BE2C (cell line): Measurements from ENCODE around the gene RRBP1.

Experiments used
- DNase-seq: peaks from one replicate; pipeline ENCODE4 v3.0.0-alpha.2; 2020
- H3K27me3 ChIP-seq: fragments of 250-450 bp; sonication (Bioruptor Pico); 2 replicates; pipeline ENCODE4 v1.5.1; 2020; ENCODE audit warnings: mild to moderate bottlenecking
- H3K36me3 ChIP-seq: fragments of 250-450 bp; sonication (Bioruptor Pico); 2 replicates; pipeline ENCODE4 v1.5.1; 2020; ENCODE audit warnings: mild to moderate bottlenecking
- H3K4me1 ChIP-seq: fragments of 250-450 bp; sonication (Bioruptor Pico); 2 replicates; pipeline ENCODE4 v1.5.1; 2020
- H3K4me3 ChIP-seq: 2 replicates; pipeline ENCODE4 v1.5.1; 2011; ENCODE audit warnings: low read depth, low read length
- H3K9me3 ChIP-seq: fragments of 250-450 bp; sonication (Bioruptor Pico); 2 replicates; pipeline ENCODE4 v1.5.1; 2020
- CTCF ChIP-seq: IDR thresholded peaks from 2 replicates; pipeline ENCODE4 v1.5.1; 2012; ENCODE audit warnings: mild to moderate bottlenecking, low read depth, low read length

The RRBP1 gene

GRCh38 chr20:17726902-17727301 is 44.9 kb upstream of the RRBP1 start:
- Histone ChIP-seq H3K4me1 (no peaks in the 10 kb centered on the region), H3K9me3 (no peaks in the 10 kb centered on the region), H3K4me3 (no peak overlapping the region), H3K27me3 (peaks cover 18% of the 10 kb centered on the region), H3K36me3 (no peaks in the 10 kb centered on the region)
- no peak for DNase-seq
- no peak for TF ChIP-seq CTCF

- no peaks in the 10 kb centered on the region for H3K9me3 ChIP-seq
- no peaks in the 10 kb centered on the region for H3K36me3 ChIP-seq
- peak; percentile 35 for DNase-seq
- no peak for TF ChIP-seq CTCF
- no peaks in the 10 kb centered on the region for H3K4me1 ChIP-seq
- peaks cover 18% of the 10 kb centered on the region for H3K27me3 ChIP-seq
- H3K4me3 ChIP-seq, result no peak overlapping the region
Measured at GRCh38 chr20:17725094-17725835, 43.2 kb upstream of the RRBP1 start.

- peaks cover 9% of the 10 kb centered on the region for H3K27me3 ChIP-seq
- H3K4me1 ChIP-seq, result no peaks in the 10 kb centered on the region
- no peaks in the 10 kb centered on the region for H3K36me3 ChIP-seq
- H3K9me3 ChIP-seq, result no peaks in the 10 kb centered on the region
- no peak overlapping the region for H3K4me3 ChIP-seq
- TF ChIP-seq CTCF, result no peak
- no peak for DNase-seq
Measured at GRCh38 chr20:17723301-17723691, 41.3 kb upstream of the RRBP1 start.

GRCh38 chr20:17722493-17723300 is 40.7 kb upstream of the RRBP1 start:
- no peak for TF ChIP-seq CTCF
- no peaks in the 10 kb centered on the region for H3K4me1 ChIP-seq

GRCh38 chr20:17721802-17722486 is 39.9 kb upstream of the RRBP1 start:
- TF ChIP-seq CTCF, result no peak
- Histone ChIP-seq H3K27me3 (peaks cover 3% of the 10 kb centered on the region), H3K36me3 (no peaks in the 10 kb centered on the region), H3K9me3 (no peaks in the 10 kb centered on the region), H3K4me3 (no peak overlapping the region), H3K4me1 (no peaks in the 10 kb centered on the region)
- no peak for DNase-seq

More at GRCh38 chr20:17722493-17723300, 40.7 kb upstream of the RRBP1 start:
- no peaks in the 10 kb centered on the region for H3K9me3 ChIP-seq
- no peak for DNase-seq
- peaks cover 4% of the 10 kb centered on the region for H3K27me3 ChIP-seq
- no peaks in the 10 kb centered on the region for H3K36me3 ChIP-seq
- no peak overlapping the region for H3K4me3 ChIP-seq

- Histone ChIP-seq H3K4me3 (no peak overlapping the region), H3K4me1 (no peaks in the 10 kb centered on the region), H3K36me3 (no peaks in the 10 kb centered on the region), H3K27me3 (no peaks in the 10 kb centered on the region; the same call in 1 of the 2 replicates), H3K9me3 (no peaks in the 10 kb centered on the region)
- TF ChIP-seq CTCF, result no peak
- DNase-seq, result no peak
Measured at GRCh38 chr20:17720755-17721154, 38.7 kb upstream of the RRBP1 start.
